A549 treated with CpdA at 1 μM for 4 hours (cell line): Measurements from ENCODE around the gene ERC1. TPM values are rescaled to one million over a fixed set of nuclear protein-coding genes. Genes with fewer than 3 reads are reported as not detected.

Source experiments
- total RNA-seq: library from RNA; stranded (reverse); fragments of 200-300 nt; extraction: Qiagen RNA extraction; gene quantifications from 5 replicates; pipeline ENCODE4 v1.2.3, GENCODE V29; 2022; ENCODE audit warnings: low read depth

ERC1 gene
- 12.3 to 17.1 TPM (median 14.7 TPM) in 5 replicates for total RNA-seq

DNA sequence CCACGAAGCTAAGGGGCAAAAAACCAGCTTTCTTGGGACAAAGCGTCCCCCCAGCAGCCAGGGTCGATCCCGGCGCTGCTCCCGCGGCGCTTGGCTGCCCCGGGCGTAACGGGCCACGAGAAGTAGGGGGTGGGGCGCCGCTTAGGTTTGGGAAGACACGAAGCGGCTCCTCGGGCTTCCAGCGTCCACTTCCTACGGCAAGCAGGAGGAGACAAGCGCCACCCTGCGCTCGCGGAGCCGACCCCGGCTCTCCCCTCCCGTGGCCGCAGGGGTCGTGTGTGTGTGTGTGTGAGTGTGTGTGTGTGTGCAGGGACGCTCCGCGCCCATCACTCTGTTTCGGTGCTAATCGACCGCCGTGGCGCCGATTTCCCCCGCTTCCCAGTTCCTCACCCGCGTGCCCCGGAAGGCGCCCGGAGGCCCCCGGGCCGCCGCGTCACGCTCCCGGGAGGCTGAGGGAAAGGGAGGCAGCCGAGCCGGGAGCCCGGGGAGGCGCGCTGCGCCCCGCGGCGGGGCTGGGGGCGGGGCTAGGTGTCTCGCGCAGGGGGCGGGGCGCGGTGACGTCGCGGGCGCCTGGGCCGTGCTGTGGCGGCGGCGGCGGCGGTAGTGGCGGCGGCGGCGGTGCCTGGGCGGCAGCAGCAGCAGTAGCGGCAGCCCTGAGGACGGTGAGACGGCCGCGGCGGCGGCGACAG is at the start of gene ERC1:
TSS of gene ERC1 (plus strand) at position 563 of the 689 bp plus-strand sequence. CDS start 36,681 bp downstream, outside the sequence.

DNA sequence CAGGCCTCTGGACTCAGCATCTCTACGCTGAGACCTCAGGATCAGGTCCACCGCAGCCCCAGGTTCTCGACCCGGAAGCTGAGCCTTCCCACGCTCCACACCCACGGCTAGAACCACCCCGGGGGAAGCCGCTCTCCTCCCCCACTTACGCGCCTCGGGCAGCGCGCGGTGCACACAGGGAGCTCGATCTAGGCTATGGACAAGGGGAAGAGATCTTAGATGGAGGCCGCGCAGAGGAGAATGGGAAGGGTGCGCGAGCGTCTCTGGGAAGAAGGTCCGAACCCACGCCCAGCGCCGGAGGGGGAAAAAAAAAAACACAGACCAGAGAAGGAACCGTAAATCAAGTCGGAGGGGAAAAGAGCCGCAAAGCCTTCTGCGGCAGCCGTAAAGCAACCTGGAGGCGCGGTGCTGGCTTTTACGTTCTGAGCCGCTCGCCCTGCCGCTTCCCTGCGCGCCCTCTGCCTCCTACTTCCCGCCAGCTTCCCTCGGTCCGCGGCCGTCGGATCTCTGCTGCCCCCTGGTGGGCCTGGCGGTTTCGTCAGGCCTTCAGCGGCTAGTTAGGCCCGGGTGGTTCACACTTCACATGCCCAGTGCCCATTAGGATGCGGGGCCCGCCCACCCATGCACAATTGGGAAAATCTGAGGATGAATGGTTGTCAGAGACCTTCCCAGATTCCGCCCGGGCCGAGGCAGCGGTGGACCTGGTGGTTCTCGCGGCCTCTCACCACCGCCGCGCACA is 41.4 kb upstream of the ERC1 start, which contains the start of gene RAD52:
TSS of gene RAD52 (minus strand) at position 242 of the 739 bp plus-strand sequence. CDS start 16,636 bp downstream, outside the sequence.

Other genes with a start within 250 kb of the ERC1 start
- 70.0 to 95.5 TPM (median 80.6 TPM) in 5 replicates for gene WNK1, start 238.6 kb upstream of the ERC1 start, total RNA-seq
- 10.0 to 13.7 TPM (median 11.3 TPM) in 5 replicates for gene RAD52, start 41.5 kb upstream of the ERC1 start, total RNA-seq